HepG2 (cell line): ENCODE results near the gene PGPEP1. TPM values are rescaled to one million over a fixed set of nuclear protein-coding genes. Genes with fewer than 3 reads are reported as not detected.
"Not testable (repeated sequence)": the region's sequence is repeated elsewhere in the genome, so short reads cannot be mapped to it uniquely, and the experiment has no call there.

Experiments used
- ATAC-seq: fragments of 200-7000 bp; cut with Tn5 transposase; 3 replicates; pipeline ENCODE4 v1.9.1; 2020; ENCODE audit warnings: mild to moderate bottlenecking, moderate library complexity
- BruUV-seq: library from RNA; stranded (reverse); fragments of 400-500 nt; replicated peaks from 2 replicates; lab custom pipeline; 2021; lab: Mats Ljungman, UMichigan
- CTCF ChIA-PET: fragments of 300-600 bp; formaldehyde crosslinking; extraction: SDS; loops from one replicate; lab custom pipeline; 2021; ENCODE audit warnings: low total read pairs, inconsistent platforms, low intra/inter-chr PET ratio; lab: Yijun Ruan, JAX
- POLR2A ChIA-PET: fragments of 350-600 bp; sonication (Branson Sonifier 250); formaldehyde crosslinking; loops from one replicate; lab custom pipeline; 2020; ENCODE audit warnings: antibody characterized with exemption, inconsistent platforms; lab: Yijun Ruan, JAX
- DNase-seq: peaks from one replicate; pipeline ENCODE4 v3.0.0-alpha.2; 2015; ENCODE audit warnings: low spot score
- FAIRE-seq: peaks from 3 replicates; lab custom pipeline; 2011; peaks lifted over from hg19 to GRCh38; lab: Jason Lieb, UNC
- H2AFZ ChIP-seq: one replicate; pipeline ENCODE4 v1.6.1; 2011; ENCODE audit warnings: low read length, inconsistent platforms
- H3K27ac ChIP-seq: fragments of 300-600 bp; 3 replicates; pipeline ENCODE4 v1.8.0; 2011; ENCODE audit warnings: mixed run types, mild to moderate bottlenecking, mixed read lengths, low read length, inconsistent platforms; ENCODE audit not compliant: insufficient read depth; ENCODE audit errors: extremely low read length
- H3K27me3 ChIP-seq, 2 experiments: fragments of 200-600 bp in 1 of 2; 2 replicates in 1 of 2; 3 replicates in 1 of 2; pipeline versions ENCODE4 v1.6.0 to v1.8.0; 2011; ENCODE audit warnings: low read length in 2 of 2, mild to moderate bottlenecking in 2 of 2, moderate library complexity in 2 of 2, inconsistent platforms in 1 of 2; ENCODE audit not compliant: insufficient read depth in 2 of 2, control insufficient read depth in 1 of 2
- H3K36me3 ChIP-seq, 2 experiments: fragments of 200-600 bp in 1 of 2; replicated peaks in 1 of 2; 2 replicates in 1 of 2; 3 replicates in 1 of 2; pipeline versions ENCODE4 v1.5.1 to v1.8.0; 2011; ENCODE audit warnings: low read length in 2 of 2, inconsistent platforms in 1 of 2; ENCODE audit not compliant: insufficient read depth in 2 of 2, control insufficient read depth in 1 of 2
- H3K4me1 ChIP-seq: 2 replicates; pipeline ENCODE4 v1.5.1; 2012; ENCODE audit warnings: low read length, inconsistent platforms; ENCODE audit not compliant: insufficient read depth
- H3K4me2 ChIP-seq: 2 replicates; pipeline ENCODE4 v1.6.0; 2011; ENCODE audit warnings: low read depth, low read length, inconsistent platforms
- H3K4me3 ChIP-seq, 3 experiments: fragments of 200-600 bp in 1 of 3; sonication (generic), shearing (Covaris generic) in 1 of 3; replicated peaks in 1 of 3; 2 replicates each; pipeline ENCODE4 v1.5.1; 2011 to 2016; ENCODE audit warnings: low read length in 3 of 3, inconsistent platforms in 2 of 3, low read depth in 2 of 3, mild to moderate bottlenecking in 2 of 3, control low read depth in 1 of 3, mixed read lengths in 1 of 3; ENCODE audit not compliant: insufficient read depth in 1 of 3
- H3K79me2 ChIP-seq: one replicate; pipeline ENCODE4 v1.6.1; 2011; ENCODE audit warnings: low read length, inconsistent platforms; ENCODE audit not compliant: insufficient read depth
- H3K9ac ChIP-seq: 2 replicates; pipeline ENCODE4 v1.6.0; 2011; ENCODE audit warnings: mild to moderate bottlenecking, low read depth, low read length, inconsistent platforms; ENCODE audit not compliant: insufficient read depth
- H3K9me3 ChIP-seq: 2 replicates; pipeline ENCODE4 v1.5.1; 2012; ENCODE audit warnings: mild to moderate bottlenecking, low read length
- H4K20me1 ChIP-seq: 2 replicates; pipeline ENCODE4 v1.6.0; 2011; ENCODE audit warnings: inconsistent platforms, mild to moderate bottlenecking, low read length, moderate library complexity; ENCODE audit not compliant: insufficient read depth
- FOXK1 ChIP-seq: sonication (generic); formaldehyde crosslinking; IDR thresholded peaks from 2 replicates; pipeline ENCODE4 v1.4.0; 2020; ENCODE audit warnings: low read depth, missing genetic modification reagents, borderline replicate concordance
- PAXIP1 ChIP-seq: sonication (generic); formaldehyde crosslinking; conservative IDR thresholded peaks from 2 replicates; pipeline ENCODE4 v1.4.0; 2020; ENCODE audit warnings: mild to moderate bottlenecking, missing genetic modification reagents, moderate library complexity
- POLR2G ChIP-seq: fragments of 200-400 bp; formaldehyde crosslinking; IDR thresholded peaks from 2 replicates; pipeline ENCODE4 v1.6.1; 2018; ENCODE audit warnings: mild to moderate bottlenecking, low read depth, low read length, moderate library complexity
- RARA ChIP-seq: IDR thresholded peaks from 2 replicates; pipeline ENCODE4 v1.6.1; 2016; ENCODE audit warnings: missing genetic modification reagents, missing compliant biosample characterization
- ZBTB33 ChIP-seq: sonication (generic); formaldehyde crosslinking; IDR thresholded peaks from 2 replicates; pipeline ENCODE4 v1.4.0; 2020; ENCODE audit warnings: missing genetic modification reagents
- ZC3H4 ChIP-seq: sonication (generic); formaldehyde crosslinking; IDR thresholded peaks from 2 replicates; pipeline ENCODE4 v1.4.0; 2020; ENCODE audit warnings: missing genetic modification reagents, borderline replicate concordance
- ZNF350 ChIP-seq: sonication (generic); formaldehyde crosslinking; IDR thresholded peaks from 2 replicates; pipeline ENCODE4 v1.4.0; 2020; ENCODE audit warnings: mild to moderate bottlenecking, low read depth, missing genetic modification reagents, borderline replicate concordance
- ZNF362 ChIP-seq: sonication (generic); formaldehyde crosslinking; IDR thresholded peaks from 2 replicates; pipeline ENCODE4 v1.4.0; 2020; ENCODE audit warnings: missing genetic modification reagents, mild to moderate bottlenecking, borderline replicate concordance
- ZNF414 ChIP-seq: sonication (generic); formaldehyde crosslinking; IDR thresholded peaks from 2 replicates; pipeline ENCODE4 v1.5.0; 2020; ENCODE audit warnings: missing genetic modification reagents
- ZNF563 ChIP-seq: sonication (generic); formaldehyde crosslinking; IDR thresholded peaks from 2 replicates; pipeline ENCODE4 v1.8.0; 2022; ENCODE audit warnings: mild to moderate bottlenecking, moderate library complexity, missing genetic modification reagents
- ZNF709 ChIP-seq: sonication (generic); formaldehyde crosslinking; IDR thresholded peaks from 2 replicates; pipeline ENCODE4 v1.5.0; 2020; ENCODE audit warnings: mild to moderate bottlenecking, missing genetic modification reagents
- ZNF782 ChIP-seq: sonication (generic); formaldehyde crosslinking; IDR thresholded peaks from 2 replicates; pipeline ENCODE4 v1.4.0; 2020; ENCODE audit warnings: missing genetic modification reagents, mild to moderate bottlenecking, borderline replicate concordance
- WGBS: methylation state at CpG from one replicate; pipeline ENCODE4 v1.1.6; 2017; ENCODE audit warnings: low lambda C conversion rate; 5-methylcytosine and 5-hydroxymethylcytosine counted together
- in situ Hi-C: cut with HindIII; loops from 2 replicates; pipeline ENCODE4 v1.10.0; 2017; ENCODE audit warnings: low pct_unique_long_range_greater_than_20kb; ENCODE audit not compliant: extremely low pct_ligation_motif_present
- intact Hi-C: fragments of 100-400 bp; cut with micrococcal nuclease; formaldehyde crosslinking; loops from one replicate; pipeline ENCODE4 v1.10.0; 2022; ENCODE audit not compliant: unreplicated experiment
- polyA plus RNA-seq, 8 experiments: library from polyadenylated mRNA; depleted of rRNA in 3 of 8; stranded (reverse) in 7 of 8; unstranded in 1 of 8; fragments of >200 nt; fragmentation: Illumina TruSeq in 4 of 8; extraction: Trizol in 4 of 8; gene quantifications; 2 replicates each; pipeline versions ENCODE4 v1.2.1 to v1.2.3, GENCODE V29; 2011 to 2016; ENCODE audit warnings: low read depth in 4 of 8, missing spikeins in 1 of 8, mixed read lengths in 1 of 8; ENCODE audit not compliant: insufficient read depth in 1 of 8
- total RNA-seq, 5 experiments: library from RNA; depleted of rRNA; stranded (reverse); fragments of >200 nt; fragmentation: Illumina TruSeq; extraction: Trizol; gene quantifications; 2 replicates each; pipeline ENCODE4 v1.2.3, GENCODE V29; 2016; ENCODE audit warnings: low read depth in 1 of 5

Gene PGPEP1
- total and polyA plus RNA-seq, 2 of the 13 experiments (the other 11 are each of a cell fraction or from before 2014, with no cell fraction given): 53.1 to 56.6 TPM

GRCh38 chr19:18383622-18384021, 43.2 kb downstream of the PGPEP1 start:
- peak overlapping the region; percentile 81 for H3K9ac ChIP-seq
- WGBS: 70% methylated on average over 11 of the region's 11 CpGs
- CTCF ChIA-PET, FAIRE-seq, DNase-seq, intact Hi-C loops, ATAC-seq, in situ Hi-C loops, H2AFZ ChIP-seq, BruUV-seq, H3K27me3 ChIP-seq, H3K9me3 ChIP-seq: not testable (repeated sequence)
- peaks cover 24% of the 10 kb centered on the region for H4K20me1 ChIP-seq
- POLR2A ChIA-PET: interaction anchor here (0.6 to 14.3 kb wide), 4 partner anchors 16 to 194 kb away, joined by 3 to 514 read pairs (median 45); partner anchors contain the start of gene JUND
- H3K4me2 ChIP-seq: peak overlapping the region; percentile 97
- H3K27ac ChIP-seq: peak overlapping the region; percentile 80
- peaks cover 69% of the 10 kb centered on the region for H3K4me1 ChIP-seq
- peaks cover 2 to 21% of the 10 kb centered on the region in 2 experiments; a peak in 3 of 5 replicates for H3K36me3 ChIP-seq
- TF ChIP-seq RARA (CRISPR knock-in tag) (0 out of 2 replicates have a peak, but pooled peaks have one; percentile 16), ZNF782 (CRISPR knock-in tag) (0 out of 2 replicates have a peak, but pooled peaks have one; percentile 13), ZNF563 (CRISPR knock-in tag) (peak; percentile 45; the same call in 1 of the 2 replicates), ZNF350 (CRISPR knock-in tag) (0 out of 2 replicates have a peak, but pooled peaks have one; percentile 7), ZC3H4 (CRISPR knock-in tag) (0 out of 2 replicates have a peak, but pooled peaks have one; percentile 9), FOXK1 (CRISPR knock-in tag) (peak; percentile 3; the same call in 1 of the 2 replicates), ZNF414 (0 out of 2 replicates have a peak, but pooled peaks have one; percentile 7), ZBTB33 (0 out of 2 replicates have a peak, but pooled peaks have one; percentile 2), PAXIP1 (CRISPR knock-in tag) (0 out of 2 replicates have a peak, but pooled peaks have one; percentile 7), ZNF709 (CRISPR knock-in tag) (peak; percentile 29; the same call in 1 of the 2 replicates), POLR2G (0 out of 2 replicates have a peak, but pooled peaks have one; percentile 10), ZNF362 (CRISPR knock-in tag) (0 out of 2 replicates have a peak, but pooled peaks have one; percentile 23)
- H3K79me2 ChIP-seq: peaks cover 57% of the 10 kb centered on the region
- peak overlapping the region; percentile 70 to 91 (median 81) for H3K4me3 ChIP-seq
